OCI-LY1 (cell line): Measurements from ENCODE around the gene PARD3.

ENCODE experiments used
- CTCF ChIP-seq: fragments of 200-600 bp; sonication (generic), shearing (Covaris generic); IDR thresholded peaks from 2 replicates; pipeline ENCODE4 v1.5.1; 2017; ENCODE audit warnings: mild to moderate bottlenecking, antibody characterized with exemption, low read length, moderate library complexity, mixed read lengths
- EZH2 ChIP-seq: fragments of 200-600 bp; sonication (generic), shearing (Covaris generic); IDR thresholded peaks from 2 replicates; pipeline ENCODE4 v1.8.0; 2017; ENCODE audit warnings: borderline replicate concordance, mixed run types, mild to moderate bottlenecking, antibody characterized with exemption, low read length, moderate library complexity, mixed read lengths

- no peak for TF ChIP-seq CTCF
- no peak for TF ChIP-seq EZH2
Observed at GRCh38 chr10:34176351-34176750, 638.7 kb downstream of the PARD3 start.
